Measurements from ENCODE around the gene ANKRD31.

ANKRD31 gene

DNA sequence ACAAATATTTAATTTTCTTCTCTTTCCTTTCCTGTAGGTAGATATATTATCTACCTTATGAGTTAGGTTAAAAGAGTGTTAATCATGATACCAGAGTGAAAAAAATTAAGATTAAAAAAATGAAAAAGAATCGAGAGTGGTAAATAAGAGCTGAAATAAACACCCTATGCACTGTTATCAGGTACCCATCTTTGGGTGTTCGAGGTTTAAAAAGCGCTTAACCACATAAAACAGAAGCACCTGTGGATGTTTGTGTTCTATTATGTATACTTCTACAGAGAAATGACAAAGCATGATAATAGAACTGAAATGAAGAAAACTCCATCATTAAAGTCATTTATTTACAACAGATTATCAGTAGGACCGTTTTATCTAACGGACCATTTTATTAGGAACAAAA, 158.7 kb downstream of the ANKRD31 start:
- H3K36me3 ChIP-seq (ENCODE audit: control insufficient read depth, insufficient read depth, low read length) = no peaks in the 10 kb centered on the region

DNA sequence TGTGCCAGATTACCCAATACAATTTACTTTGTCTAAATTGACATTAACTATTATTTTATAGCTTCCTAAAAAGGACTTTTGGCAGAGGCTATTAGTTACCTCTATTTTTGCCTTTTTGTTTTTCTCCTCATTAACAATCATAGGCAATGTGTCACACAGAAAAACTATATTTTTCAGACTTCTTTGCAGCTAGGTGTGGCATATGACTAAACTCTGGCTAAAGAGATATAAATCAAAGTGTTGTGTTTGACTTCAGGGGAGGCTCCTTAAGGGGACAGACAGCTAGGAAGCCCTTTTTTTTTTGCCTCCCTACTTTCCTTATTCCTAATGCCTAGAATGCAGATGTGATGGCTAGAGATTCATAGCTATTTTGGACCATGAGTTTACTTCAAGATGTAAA, 164.6 kb downstream of the ANKRD31 start:
- H3K27me3 ChIP-seq (replicated peaks; ENCODE audit: control insufficient read depth, insufficient read depth, low read length) = no peaks in the 10 kb centered on the region
- no peak for TF ChIP-seq CTCF (IDR thresholded peaks at IDR 0.05; ENCODE audit: insufficient read depth, low read length, poor library complexity, severe bottlenecking)
- H3K4me3 ChIP-seq (replicated peaks; ENCODE audit: low read depth, low read length) = no peak overlapping the region
- DNase-seq (ENCODE audit: extremely low read depth, insufficient read length) = no peak
- no peaks in the 10 kb centered on the region for H3K36me3 ChIP-seq (ENCODE audit: control insufficient read depth, insufficient read depth, low read length)

More for the DNA sequence above, 158.7 kb downstream of the ANKRD31 start:
- no peak for DNase-seq (ENCODE audit: extremely low read depth, insufficient read length)
- no peak overlapping the region for H3K4me3 ChIP-seq (replicated peaks; ENCODE audit: low read depth, low read length)
- H3K27me3 ChIP-seq (replicated peaks; ENCODE audit: control insufficient read depth, insufficient read depth, low read length) = no peaks in the 10 kb centered on the region
- TF ChIP-seq CTCF (IDR thresholded peaks at IDR 0.05; ENCODE audit: insufficient read depth, low read length, poor library complexity, severe bottlenecking) = no peak

DNA sequence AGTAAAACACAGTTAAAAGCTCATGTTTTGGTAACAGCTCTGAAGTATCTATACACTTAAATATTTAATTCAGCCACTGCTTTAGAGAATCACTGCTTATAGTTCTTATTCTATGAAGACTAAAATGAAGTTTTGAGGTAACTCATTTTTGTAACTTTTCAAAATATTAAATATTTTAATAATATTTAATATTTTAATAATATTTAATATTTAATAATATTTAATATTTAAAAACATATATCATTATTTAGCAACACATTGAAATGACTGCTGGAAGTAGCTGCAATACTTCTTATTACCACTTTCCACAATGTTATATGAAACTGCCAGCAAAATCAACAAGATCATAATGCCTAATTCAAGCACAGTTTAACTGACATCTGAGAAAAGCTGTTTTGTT, 165.6 kb downstream of the ANKRD31 start:
- H3K36me3 ChIP-seq (ENCODE audit: control insufficient read depth, insufficient read depth, low read length) = no peaks in the 10 kb centered on the region
- H3K4me3 ChIP-seq (replicated peaks; ENCODE audit: low read depth, low read length) = no peak overlapping the region
- DNase-seq (ENCODE audit: extremely low read depth, insufficient read length) = no peak
- TF ChIP-seq CTCF (IDR thresholded peaks at IDR 0.05; ENCODE audit: insufficient read depth, low read length, poor library complexity, severe bottlenecking) = no peak
- no peaks in the 10 kb centered on the region for H3K27me3 ChIP-seq (replicated peaks; ENCODE audit: control insufficient read depth, insufficient read depth, low read length)

- H3K27me3 ChIP-seq (replicated peaks; ENCODE audit: control insufficient read depth, insufficient read depth, low read length) = no peaks in the 10 kb centered on the region
- no peak for DNase-seq (ENCODE audit: extremely low read depth, insufficient read length)
- no peak for TF ChIP-seq CTCF (IDR thresholded peaks at IDR 0.05; ENCODE audit: insufficient read depth, low read length, poor library complexity, severe bottlenecking)
- H3K4me3 ChIP-seq (replicated peaks; ENCODE audit: low read depth, low read length) = no peak overlapping the region
- H3K36me3 ChIP-seq (ENCODE audit: control insufficient read depth, insufficient read depth, low read length) = no peaks in the 10 kb centered on the region
These were observed 169.2 kb downstream of the ANKRD31 start for GRCh38 chr5:75067434-75067833.

DNA sequence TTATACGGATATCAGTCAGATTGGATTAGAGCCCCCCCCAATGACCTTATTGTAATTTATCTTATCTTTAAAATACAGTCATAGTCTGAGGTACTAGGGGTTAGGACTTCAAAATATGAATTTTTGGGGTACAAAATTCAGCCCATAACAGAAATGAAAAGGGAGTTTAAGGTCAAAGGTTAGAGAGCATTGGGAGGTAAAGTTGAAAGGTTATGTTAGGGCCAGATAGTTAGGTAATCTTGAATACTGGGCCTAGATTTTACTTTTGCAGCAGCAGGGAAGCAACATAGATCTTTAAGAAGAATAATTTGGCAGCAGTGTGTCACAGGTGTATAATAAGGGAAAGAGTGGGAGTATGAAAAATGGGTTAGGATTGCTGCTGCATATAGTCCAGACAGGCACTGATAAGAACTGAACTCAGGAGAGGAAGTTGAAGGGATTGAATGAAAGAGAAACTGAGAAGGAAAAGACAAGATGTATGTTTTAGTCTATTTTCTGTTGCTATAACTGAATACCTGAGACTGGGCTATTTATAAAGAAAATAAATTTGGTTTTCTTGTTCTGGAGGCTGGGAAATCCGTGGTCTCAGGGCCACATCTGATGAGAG, 173.7 kb downstream of the ANKRD31 start:
- DNase-seq (ENCODE audit: extremely low read depth, insufficient read length) = no peak
- TF ChIP-seq CTCF (IDR thresholded peaks at IDR 0.05; ENCODE audit: insufficient read depth, low read length, poor library complexity, severe bottlenecking) = no peak
- no peaks in the 10 kb centered on the region for H3K36me3 ChIP-seq (ENCODE audit: control insufficient read depth, insufficient read depth, low read length)
- H3K27me3 ChIP-seq (replicated peaks; ENCODE audit: control insufficient read depth, insufficient read depth, low read length) = no peaks in the 10 kb centered on the region; the same call in 1 of the 2 replicates
- H3K4me3 ChIP-seq (replicated peaks; ENCODE audit: low read depth, low read length) = no peak overlapping the region
